ENCODE results near the gene ADAM8.

The ADAM8 gene

DNA sequence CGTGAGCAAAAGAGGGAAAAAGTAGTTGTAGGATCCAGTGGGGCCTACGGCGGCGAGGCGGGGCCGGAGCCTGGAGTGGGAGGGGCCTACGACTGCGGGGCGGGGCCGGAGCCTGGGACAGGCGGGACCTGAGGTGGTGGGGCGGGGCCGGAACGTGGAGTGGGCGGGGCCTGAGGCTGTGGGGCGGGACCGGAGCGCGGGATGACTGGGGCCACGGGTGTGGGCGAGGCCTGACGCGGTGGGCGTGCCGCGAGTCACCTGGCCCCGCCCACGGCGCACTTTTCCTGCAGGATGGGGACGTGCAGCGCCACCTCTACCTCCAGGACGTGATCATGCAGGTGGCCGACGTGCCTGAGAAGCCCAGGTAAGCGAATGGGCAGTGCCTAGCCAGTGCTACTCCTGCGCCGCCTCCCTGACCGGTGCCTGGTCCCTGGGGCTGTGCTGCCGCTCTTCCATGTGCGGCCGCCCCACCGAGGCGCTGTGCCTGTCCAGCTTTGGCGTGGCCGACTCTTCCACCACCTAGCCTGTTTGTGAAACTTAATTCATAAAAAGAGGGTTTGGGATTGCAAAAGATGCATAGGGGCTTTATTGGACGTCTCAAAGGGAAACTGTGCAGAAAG lies 32.5 kb upstream of the ADAM8 start:
- peak overlapping the region; percentile 92 for H3K27ac ChIP-seq
- TF ChIP-seq, protein P1, sequence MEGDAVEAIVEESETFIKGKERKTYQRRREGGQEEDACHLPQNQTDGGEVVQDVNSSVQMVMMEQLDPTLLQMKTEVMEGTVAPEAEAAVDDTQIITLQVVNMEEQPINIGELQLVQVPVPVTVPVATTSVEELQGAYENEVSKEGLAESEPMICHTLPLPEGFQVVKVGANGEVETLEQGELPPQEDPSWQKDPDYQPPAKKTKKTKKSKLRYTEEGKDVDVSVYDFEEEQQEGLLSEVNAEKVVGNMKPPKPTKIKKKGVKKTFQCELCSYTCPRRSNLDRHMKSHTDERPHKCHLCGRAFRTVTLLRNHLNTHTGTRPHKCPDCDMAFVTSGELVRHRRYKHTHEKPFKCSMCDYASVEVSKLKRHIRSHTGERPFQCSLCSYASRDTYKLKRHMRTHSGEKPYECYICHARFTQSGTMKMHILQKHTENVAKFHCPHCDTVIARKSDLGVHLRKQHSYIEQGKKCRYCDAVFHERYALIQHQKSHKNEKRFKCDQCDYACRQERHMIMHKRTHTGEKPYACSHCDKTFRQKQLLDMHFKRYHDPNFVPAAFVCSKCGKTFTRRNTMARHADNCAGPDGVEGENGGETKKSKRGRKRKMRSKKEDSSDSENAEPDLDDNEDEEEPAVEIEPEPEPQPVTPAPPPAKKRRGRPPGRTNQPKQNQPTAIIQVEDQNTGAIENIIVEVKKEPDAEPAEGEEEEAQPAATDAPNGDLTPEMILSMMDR (conservative IDR thresholded peaks at IDR 0.05; ENCODE audit: low read depth) = no peak
- ChIA-PET POLR2A (ENCODE audit: low non-redundant PET) (no interaction called here), CTCF (interaction anchor here (0.9 kb wide), 1 partner anchor 31 kb away, joined by 3 read pairs; no protein-coding TSS in a partner anchor)
- peak; percentile 96 for DNase-seq (ENCODE audit: low spot score)

- ChIA-PET POLR2A (ENCODE audit: low non-redundant PET) (interaction anchor here (1.0 to 1.1 kb wide), 2 partner anchors 32 to 33 kb away, joined by 3 to 6 read pairs; partner anchors contain the start of gene ADAM8), CTCF (interaction anchor here (0.7 to 1.8 kb wide), 6 partner anchors 13 to 165 kb away, joined by 3 to 14 read pairs (median 4); no protein-coding TSS in a partner anchor)
- peak within 1 kb of the TSS; percentile 92 for H3K27ac ChIP-seq
- TF ChIP-seq, protein P1 (conservative IDR thresholded peaks at IDR 0.05; ENCODE audit: low read depth) = no peak
- peak; percentile 82 for DNase-seq (ENCODE audit: low spot score)
These were observed 31.9 kb upstream of the ADAM8 start, which contains the start of the genes TUBGCP2 and ZNF511 for GRCh38 chr10:133308421-133309099. TSS of gene TUBGCP2 (minus strand) at chr10:133308872. CDS start at chr10:133302941, 5,931 bp downstream. TSS of gene ZNF511 (plus strand) at chr10:133308914. CDS start at chr10:133308944, 30 bp downstream.

- peak; percentile 64 for DNase-seq (ENCODE audit: low spot score)
- TF ChIP-seq, protein P1 (conservative IDR thresholded peaks at IDR 0.05; ENCODE audit: low read depth) = peak; percentile 87
- peak overlapping the region; percentile 92 for H3K27ac ChIP-seq
- POLR2A ChIA-PET (ENCODE audit: low non-redundant PET) = interaction anchor here (0.6 to 1.1 kb wide), 4 partner anchors 12 to 33 kb away, joined by 3 to 8 read pairs (median 4); partner anchors contain the start of gene ADAM8
- CTCF ChIA-PET = interaction anchor here (0.5 to 1.8 kb wide), 10 partner anchors 12 to 1070 kb away, joined by 3 to 14 read pairs (median 3); no protein-coding TSS in a partner anchor
These were observed 31.2 kb upstream of the ADAM8 start for GRCh38 chr10:133307776-133308420.

GRCh38 chr10:133306941-133307379 lies 30.3 kb upstream of the ADAM8 start:
- peak overlapping the region; percentile 92 for H3K27ac ChIP-seq
- TF ChIP-seq, protein P1 (conservative IDR thresholded peaks at IDR 0.05; ENCODE audit: low read depth) = no peak
- CTCF ChIA-PET = interaction anchor here (0.6 to 1.8 kb wide), 8 partner anchors 11 to 1070 kb away, joined by 3 to 14 read pairs (median 4); partner anchors contain the start of gene FUOM
- POLR2A ChIA-PET (ENCODE audit: low non-redundant PET) = no interaction called here
- DNase-seq (ENCODE audit: low spot score) = no peak

DNA sequence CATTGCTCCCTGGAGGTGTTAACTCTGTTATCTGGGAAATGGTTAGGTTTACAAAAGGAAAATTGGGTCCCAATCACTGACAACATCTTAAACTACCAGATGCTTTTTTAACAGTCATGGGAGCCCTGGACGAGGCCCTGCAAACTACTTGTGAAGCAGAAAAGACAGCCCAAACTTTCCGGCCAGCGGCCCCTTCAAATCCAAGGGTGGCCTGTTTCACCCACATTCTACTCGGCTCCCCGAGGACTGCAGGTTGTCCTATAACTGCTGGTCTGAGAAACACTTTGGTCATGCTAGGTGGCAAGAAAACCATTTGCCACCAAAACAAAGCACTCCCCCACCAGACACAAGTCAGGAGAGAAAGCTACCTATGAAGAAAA lies 29.4 kb upstream of the ADAM8 start:
- ChIA-PET CTCF (interaction anchor here (1.2 kb wide), 1 partner anchor 24 kb away, joined by 4 read pairs; no protein-coding TSS in a partner anchor), POLR2A (ENCODE audit: low non-redundant PET) (no interaction called here)
- peak overlapping the region; percentile 92; the same call in 1 of the 2 replicates for H3K27ac ChIP-seq
- TF ChIP-seq, protein P1 (conservative IDR thresholded peaks at IDR 0.05; ENCODE audit: low read depth) = no peak
- no peak for DNase-seq (ENCODE audit: low spot score)

GRCh38 chr10:133303206-133303605 lies 26.5 kb upstream of the ADAM8 start:
- no peak for DNase-seq (ENCODE audit: low spot score)
- no peak overlapping the region for H3K27ac ChIP-seq
- ChIA-PET CTCF (interaction anchor here (0.6 kb wide), 1 partner anchor 254 kb away, joined by 3 read pairs; no protein-coding TSS in a partner anchor), POLR2A (ENCODE audit: low non-redundant PET) (no interaction called here)
- TF ChIP-seq, protein P1 (conservative IDR thresholded peaks at IDR 0.05; ENCODE audit: low read depth) = no peak
